HCT116 (cell line): ENCODE data around the gene DCDC2C.

ENCODE experiments used
- POLR2A ChIP-seq: IDR thresholded peaks from 2 replicates; pipeline ENCODE4 v1.7.0; 2011; ENCODE audit warnings: borderline replicate concordance; ENCODE audit not compliant: insufficient read depth, insufficient read length; ENCODE audit errors: extremely low read depth
- POLR2AphosphoS5 ChIP-seq: IDR thresholded peaks from 2 replicates; pipeline ENCODE4 v1.6.1; 2011; ENCODE audit warnings: mild to moderate bottlenecking, low read depth, low read length, moderate library complexity
- ZNF274 ChIP-seq: fragments of 200-500 bp; sonication (Bioruptor generic); IDR thresholded peaks from 2 replicates; pipeline ENCODE4 v1.6.1; 2014; ENCODE audit warnings: mild to moderate bottlenecking, low read depth, low read length, inconsistent platforms
- TF ChIP-seq, protein P1 (sequence below), 3 experiments: fragments of 200-600 bp in 1 of 3; sonication (generic) in 1 of 3; IDR thresholded peaks in 2 of 3; conservative IDR thresholded peaks in 1 of 3; 2 replicates each; pipeline ENCODE4 v1.5.1; 2012 to 2017; ENCODE audit warnings: low read depth in 2 of 3, low read length in 2 of 3, antibody characterized with exemption in 1 of 3, borderline replicate concordance in 1 of 3, control low read depth in 1 of 3, mild to moderate bottlenecking in 1 of 3, mixed read lengths in 1 of 3, mixed run types in 1 of 3, moderate library complexity in 1 of 3; ENCODE audit not compliant: insufficient read depth in 1 of 3
- TF ChIP-seq, protein P2 (sequence below): IDR thresholded peaks from 2 replicates; pipeline ENCODE4 v1.6.1; 2012
- TF ChIP-seq, protein P3 (sequence below): IDR thresholded peaks from 2 replicates; pipeline ENCODE4 v1.6.1; 2011; ENCODE audit warnings: mild to moderate bottlenecking, low read length, moderate library complexity; ENCODE audit not compliant: insufficient replicate concordance; ENCODE audit errors: extremely low read depth
- TF ChIP-seq, protein P4 (sequence below): IDR thresholded peaks from 2 replicates; pipeline ENCODE4 v1.6.1; 2012; ENCODE audit warnings: low read depth

DNA sequence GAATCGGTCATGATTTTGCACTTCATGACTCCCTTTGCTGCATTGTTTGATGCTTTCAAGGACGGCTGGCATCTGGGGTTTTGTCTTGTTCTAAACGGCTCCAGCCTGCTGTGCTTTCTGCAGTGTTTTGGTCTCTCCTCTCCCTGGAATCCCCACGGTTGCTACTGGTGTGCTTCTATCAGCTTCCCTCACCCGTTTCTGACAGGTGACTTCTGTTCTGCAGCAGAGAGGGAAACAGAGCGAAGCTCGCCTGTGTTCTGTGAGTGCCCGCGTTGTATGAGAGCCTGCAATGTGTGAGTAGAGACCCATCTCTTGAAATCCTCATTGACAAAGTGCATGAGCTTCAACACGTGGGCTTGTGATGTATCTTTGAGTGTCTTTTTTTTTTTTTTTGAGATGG lies 102.8 kb downstream of the DCDC2C start:
- TF ChIP-seq, protein P1, sequence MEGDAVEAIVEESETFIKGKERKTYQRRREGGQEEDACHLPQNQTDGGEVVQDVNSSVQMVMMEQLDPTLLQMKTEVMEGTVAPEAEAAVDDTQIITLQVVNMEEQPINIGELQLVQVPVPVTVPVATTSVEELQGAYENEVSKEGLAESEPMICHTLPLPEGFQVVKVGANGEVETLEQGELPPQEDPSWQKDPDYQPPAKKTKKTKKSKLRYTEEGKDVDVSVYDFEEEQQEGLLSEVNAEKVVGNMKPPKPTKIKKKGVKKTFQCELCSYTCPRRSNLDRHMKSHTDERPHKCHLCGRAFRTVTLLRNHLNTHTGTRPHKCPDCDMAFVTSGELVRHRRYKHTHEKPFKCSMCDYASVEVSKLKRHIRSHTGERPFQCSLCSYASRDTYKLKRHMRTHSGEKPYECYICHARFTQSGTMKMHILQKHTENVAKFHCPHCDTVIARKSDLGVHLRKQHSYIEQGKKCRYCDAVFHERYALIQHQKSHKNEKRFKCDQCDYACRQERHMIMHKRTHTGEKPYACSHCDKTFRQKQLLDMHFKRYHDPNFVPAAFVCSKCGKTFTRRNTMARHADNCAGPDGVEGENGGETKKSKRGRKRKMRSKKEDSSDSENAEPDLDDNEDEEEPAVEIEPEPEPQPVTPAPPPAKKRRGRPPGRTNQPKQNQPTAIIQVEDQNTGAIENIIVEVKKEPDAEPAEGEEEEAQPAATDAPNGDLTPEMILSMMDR (IDR thresholded peaks at IDR 0.05 in 2 of 3, conservative IDR thresholded peaks at IDR 0.05 in 1 of 3; ENCODE audit: borderline replicate concordance in 1 of 3, insufficient read depth in 1 of 3, low read depth in 2 of 3, low read length in 2 of 3), result no peak
- TF ChIP-seq POLR2AphosphoS5 (no peak), ZNF274 (no peak), POLR2A (no peak)
- TF ChIP-seq, protein P2, sequence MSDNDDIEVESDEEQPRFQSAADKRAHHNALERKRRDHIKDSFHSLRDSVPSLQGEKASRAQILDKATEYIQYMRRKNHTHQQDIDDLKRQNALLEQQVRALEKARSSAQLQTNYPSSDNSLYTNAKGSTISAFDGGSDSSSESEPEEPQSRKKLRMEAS, result no peak
- TF ChIP-seq, protein P3, sequence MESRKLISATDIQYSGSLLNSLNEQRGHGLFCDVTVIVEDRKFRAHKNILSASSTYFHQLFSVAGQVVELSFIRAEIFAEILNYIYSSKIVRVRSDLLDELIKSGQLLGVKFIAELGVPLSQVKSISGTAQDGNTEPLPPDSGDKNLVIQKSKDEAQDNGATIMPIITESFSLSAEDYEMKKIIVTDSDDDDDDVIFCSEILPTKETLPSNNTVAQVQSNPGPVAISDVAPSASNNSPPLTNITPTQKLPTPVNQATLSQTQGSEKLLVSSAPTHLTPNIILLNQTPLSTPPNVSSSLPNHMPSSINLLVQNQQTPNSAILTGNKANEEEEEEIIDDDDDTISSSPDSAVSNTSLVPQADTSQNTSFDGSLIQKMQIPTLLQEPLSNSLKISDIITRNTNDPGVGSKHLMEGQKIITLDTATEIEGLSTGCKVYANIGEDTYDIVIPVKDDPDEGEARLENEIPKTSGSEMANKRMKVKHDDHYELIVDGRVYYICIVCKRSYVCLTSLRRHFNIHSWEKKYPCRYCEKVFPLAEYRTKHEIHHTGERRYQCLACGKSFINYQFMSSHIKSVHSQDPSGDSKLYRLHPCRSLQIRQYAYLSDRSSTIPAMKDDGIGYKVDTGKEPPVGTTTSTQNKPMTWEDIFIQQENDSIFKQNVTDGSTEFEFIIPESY, result no peak
- TF ChIP-seq, protein P4, sequence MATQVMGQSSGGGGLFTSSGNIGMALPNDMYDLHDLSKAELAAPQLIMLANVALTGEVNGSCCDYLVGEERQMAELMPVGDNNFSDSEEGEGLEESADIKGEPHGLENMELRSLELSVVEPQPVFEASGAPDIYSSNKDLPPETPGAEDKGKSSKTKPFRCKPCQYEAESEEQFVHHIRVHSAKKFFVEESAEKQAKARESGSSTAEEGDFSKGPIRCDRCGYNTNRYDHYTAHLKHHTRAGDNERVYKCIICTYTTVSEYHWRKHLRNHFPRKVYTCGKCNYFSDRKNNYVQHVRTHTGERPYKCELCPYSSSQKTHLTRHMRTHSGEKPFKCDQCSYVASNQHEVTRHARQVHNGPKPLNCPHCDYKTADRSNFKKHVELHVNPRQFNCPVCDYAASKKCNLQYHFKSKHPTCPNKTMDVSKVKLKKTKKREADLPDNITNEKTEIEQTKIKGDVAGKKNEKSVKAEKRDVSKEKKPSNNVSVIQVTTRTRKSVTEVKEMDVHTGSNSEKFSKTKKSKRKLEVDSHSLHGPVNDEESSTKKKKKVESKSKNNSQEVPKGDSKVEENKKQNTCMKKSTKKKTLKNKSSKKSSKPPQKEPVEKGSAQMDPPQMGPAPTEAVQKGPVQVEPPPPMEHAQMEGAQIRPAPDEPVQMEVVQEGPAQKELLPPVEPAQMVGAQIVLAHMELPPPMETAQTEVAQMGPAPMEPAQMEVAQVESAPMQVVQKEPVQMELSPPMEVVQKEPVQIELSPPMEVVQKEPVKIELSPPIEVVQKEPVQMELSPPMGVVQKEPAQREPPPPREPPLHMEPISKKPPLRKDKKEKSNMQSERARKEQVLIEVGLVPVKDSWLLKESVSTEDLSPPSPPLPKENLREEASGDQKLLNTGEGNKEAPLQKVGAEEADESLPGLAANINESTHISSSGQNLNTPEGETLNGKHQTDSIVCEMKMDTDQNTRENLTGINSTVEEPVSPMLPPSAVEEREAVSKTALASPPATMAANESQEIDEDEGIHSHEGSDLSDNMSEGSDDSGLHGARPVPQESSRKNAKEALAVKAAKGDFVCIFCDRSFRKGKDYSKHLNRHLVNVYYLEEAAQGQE, result no peak
